WTC11 (cell line): Measurements from ENCODE around the gene CHRNB2. TPM values are rescaled to one million over a fixed set of nuclear protein-coding genes. Genes with fewer than 3 reads are reported as not detected.
A peak's percentile ranks its signal among the peaks of the same experiment; 100 is the strongest.

Experiments used
- ATAC-seq: fragments of 200-7000 bp; cut with Tn5 transposase; 2 replicates; pipeline ENCODE4 v1.10.0; 2021; ENCODE audit warnings: mild to moderate bottlenecking, moderate library complexity
- CTCF ChIA-PET: fragments of 300-600 bp; sonication (Branson Sonifier 250); formaldehyde crosslinking; loops from one replicate; lab custom pipeline; 2021; ENCODE audit warnings: antibody characterized with exemption; lab: Charles Lee
- POLR2A ChIA-PET: fragments of 350-600 bp; sonication (Branson Sonifier 250); formaldehyde crosslinking; loops from one replicate; lab custom pipeline; 2021; ENCODE audit warnings: antibody characterized with exemption; lab: Charles Lee
- DNase-seq: peaks from one replicate; pipeline ENCODE4 v3.0.0; 2021; ENCODE audit warnings: low spot score
- H3K27ac Mint-ChIP-seq: 2 replicates; pipeline ENCODE4 v1.8.0; 2021; ENCODE audit warnings: mixed read lengths
- H3K27me3 Mint-ChIP-seq: 2 replicates; pipeline ENCODE4 v1.8.0; 2021; ENCODE audit warnings: low read depth, mild to moderate bottlenecking, moderate library complexity, mixed read lengths
- H3K36me3 Mint-ChIP-seq: 2 replicates; pipeline ENCODE4 v1.8.0; 2021; ENCODE audit warnings: mixed read lengths
- H3K4me1 Mint-ChIP-seq: 2 replicates; pipeline ENCODE4 v1.8.0; 2022; ENCODE audit warnings: mixed read lengths
- H3K4me3 Mint-ChIP-seq: 2 replicates; pipeline ENCODE4 v1.8.0; 2021; ENCODE audit warnings: mild to moderate bottlenecking, moderate library complexity, mixed read lengths
- H3K9me3 Mint-ChIP-seq: 2 replicates; pipeline ENCODE4 v1.8.0; 2021; ENCODE audit warnings: mixed read lengths
- AFF4 ChIP-seq: sonication (generic); formaldehyde crosslinking; IDR thresholded peaks from 2 replicates; pipeline ENCODE4 v1.8.1; 2023; ENCODE audit warnings: mild to moderate bottlenecking, missing genetic modification reagents, borderline replicate concordance
- ARID4B ChIP-seq: sonication (generic); formaldehyde crosslinking; IDR thresholded peaks from 2 replicates; pipeline ENCODE4 v1.8.0; 2023; ENCODE audit warnings: missing genetic modification reagents, mild to moderate bottlenecking, borderline replicate concordance
- CREM ChIP-seq: sonication (generic); formaldehyde crosslinking; IDR thresholded peaks from 2 replicates; pipeline ENCODE4 v1.8.1; 2022; ENCODE audit warnings: mild to moderate bottlenecking, missing genetic modification reagents, moderate library complexity
- ETV6 ChIP-seq: sonication (generic); formaldehyde crosslinking; IDR thresholded peaks from 2 replicates; pipeline ENCODE4 v1.8.1; 2022; ENCODE audit warnings: mild to moderate bottlenecking, missing genetic modification reagents
- GABPB1 ChIP-seq: sonication (generic); formaldehyde crosslinking; IDR thresholded peaks from 2 replicates; pipeline ENCODE4 v1.8.1; 2023; ENCODE audit warnings: mild to moderate bottlenecking, missing genetic modification reagents
- MYBL2 ChIP-seq: sonication (generic); formaldehyde crosslinking; IDR thresholded peaks from 2 replicates; pipeline ENCODE4 v1.8.1; 2023; ENCODE audit warnings: mild to moderate bottlenecking, moderate library complexity, missing genetic modification reagents
- PREB ChIP-seq: sonication (generic); formaldehyde crosslinking; IDR thresholded peaks from 2 replicates; pipeline ENCODE4 v1.8.1; 2022; ENCODE audit warnings: mild to moderate bottlenecking, missing genetic modification reagents, moderate library complexity, borderline replicate concordance
- SMAD3 ChIP-seq: sonication (generic); formaldehyde crosslinking; IDR thresholded peaks from 2 replicates; pipeline ENCODE4 v1.8.0; 2022; ENCODE audit warnings: missing genetic modification reagents, mild to moderate bottlenecking, borderline replicate concordance
- TEAD1 ChIP-seq: sonication (generic); formaldehyde crosslinking; IDR thresholded peaks from 2 replicates; pipeline ENCODE4 v1.8.0; 2022; ENCODE audit warnings: mild to moderate bottlenecking, missing genetic modification reagents
- TEAD4 ChIP-seq: sonication (generic); formaldehyde crosslinking; IDR thresholded peaks from 2 replicates; pipeline ENCODE4 v1.8.0; 2022; ENCODE audit warnings: mild to moderate bottlenecking, missing genetic modification reagents
- TP53 ChIP-seq: sonication (generic); formaldehyde crosslinking; IDR thresholded peaks from 2 replicates; pipeline ENCODE4 v1.8.1; 2023; ENCODE audit warnings: mild to moderate bottlenecking, missing genetic modification reagents
- ZNF121 ChIP-seq: sonication (generic); formaldehyde crosslinking; IDR thresholded peaks from 2 replicates; pipeline ENCODE4 v1.8.0; 2023; ENCODE audit warnings: missing genetic modification reagents
- ZNF396 ChIP-seq: fragments of 250-450 bp; sonication (Bioruptor Pico); IDR thresholded peaks from 2 replicates; pipeline ENCODE4 v1.8.0; 2021; ENCODE audit warnings: mild to moderate bottlenecking, moderate library complexity, borderline replicate concordance
- ZNF416 ChIP-seq: fragments of 250-450 bp; sonication (Bioruptor Pico); IDR thresholded peaks from 2 replicates; pipeline ENCODE4 v1.9.0; 2021; ENCODE audit warnings: mild to moderate bottlenecking, inconsistent platforms
- ZNF423 ChIP-seq: fragments of 250-450 bp; sonication (Bioruptor Pico); IDR thresholded peaks from 2 replicates; pipeline ENCODE4 v2.1.2; 2022; ENCODE audit warnings: mild to moderate bottlenecking, moderate library complexity
- ZNF532 ChIP-seq: fragments of 250-450 bp; sonication (Bioruptor Pico); IDR thresholded peaks from 2 replicates; pipeline ENCODE4 v1.9.0; 2021; ENCODE audit warnings: mild to moderate bottlenecking, borderline replicate concordance
- total RNA-seq: library from RNA; stranded (reverse); gene quantifications from 3 replicates; pipeline ENCODE4 v1.2.3, GENCODE V29; 2021

The CHRNB2 gene
- total RNA-seq, 1 experiment from 2014 or later = 1.7 TPM

GRCh38 chr1:154571244-154571963, 3.8 kb downstream of the CHRNB2 start (continued):
- TF ChIP-seq ZNF121 = no peak
- TF ChIP-seq GABPB1 (CRISPR knock-in tag) = no peak
- no peak for TF ChIP-seq TEAD1
- no peak for TF ChIP-seq ZNF416 (CRISPR knock-in tag)
- no peak for TF ChIP-seq CREM (CRISPR knock-in tag)
- no peak for TF ChIP-seq ZNF532
- TF ChIP-seq SMAD3 (CRISPR knock-in tag) = no peak

GRCh38 chr1:154571964-154572288, 4.3 kb downstream of the CHRNB2 start:
- ChIA-PET POLR2A (no interaction called here), CTCF (no interaction called here)
- no peak overlapping the region for H3K27ac Mint-ChIP-seq
- TF ChIP-seq TP53 (no peak), ARID4B (CRISPR knock-in tag) (no peak), ZNF423 (CRISPR knock-in tag) (no peak), TEAD4 (CRISPR knock-in tag) (no peak), PREB (CRISPR knock-in tag) (no peak), MYBL2 (CRISPR knock-in tag) (no peak)
- H3K4me1 Mint-ChIP-seq = peaks cover 27% of the 10 kb centered on the region
- DNase-seq (no peak), ATAC-seq (no peak)
- H3K4me3 Mint-ChIP-seq = no peak overlapping the region
- H3K27me3 Mint-ChIP-seq = peaks cover 14% of the 10 kb centered on the region
- H3K36me3 Mint-ChIP-seq = peaks cover 5% of the 10 kb centered on the region; the same call in 1 of the 2 replicates
- no peaks in the 10 kb centered on the region for H3K9me3 Mint-ChIP-seq

GRCh38 chr1:154572468-154573167, 5.0 kb downstream of the CHRNB2 start:
- H3K4me3 Mint-ChIP-seq = no peak overlapping the region
- no peak overlapping the region for H3K27ac Mint-ChIP-seq
- no peak for ATAC-seq
- peaks cover 23% of the 10 kb centered on the region for H3K4me1 Mint-ChIP-seq
- ChIA-PET POLR2A (interaction anchor here (0.8 kb wide), 1 partner anchor 12 kb away, joined by 3 read pairs; no protein-coding TSS in a partner anchor), CTCF (interaction anchor here (1.3 to 2.9 kb wide), 2 partner anchors 13 to 26 kb away, joined by 4 to 9 read pairs; no protein-coding TSS in a partner anchor)
- peak; percentile 23 for DNase-seq
- H3K36me3 Mint-ChIP-seq = peaks cover 5% of the 10 kb centered on the region; the same call in 1 of the 2 replicates
- no peaks in the 10 kb centered on the region for H3K9me3 Mint-ChIP-seq
- peaks cover 14% of the 10 kb centered on the region for H3K27me3 Mint-ChIP-seq
- no peak for TF ChIP-seq AFF4 (CRISPR knock-in tag)
- no peak for TF ChIP-seq ZNF396
- TF ChIP-seq CREM (CRISPR knock-in tag) = no peak
- TF ChIP-seq ETV6 (CRISPR knock-in tag) = no peak
